Heart right ventricle (tissue), 16 donors: ENCODE results near the gene GRID1. TPM values are rescaled to one million over a fixed set of nuclear protein-coding genes. Genes with fewer than 3 reads are reported as not detected.
"Not testable (repeated sequence)": the region's sequence is repeated elsewhere in the genome, so short reads cannot be mapped to it uniquely, and the experiment has no call there.

Source experiments
- ATAC-seq, 8 donors: fragments of 200-7000 bp; cut with Tn5 transposase; one replicate each; pipeline ENCODE4 v1.9.1; 2020; ENCODE audit warnings: mild to moderate bottlenecking in 8 of 8, moderate library complexity in 8 of 8, moderate number of reproducible peaks in 1 of 8
- DNase-seq, 2 donors: peaks; one replicate each; pipeline ENCODE4 v3.0.0-alpha.2; 2020
- H3K27ac ChIP-seq, 10 donors: fragments of 200-600 bp; sonication (generic) in 2 of 10; one replicate each; pipeline versions ENCODE4 v1.5.0 to v1.8.0; 2020 to 2022; ENCODE audit warnings: mild to moderate bottlenecking in 3 of 10
- H3K27me3 ChIP-seq, 7 donors: fragments of 200-600 bp; one replicate each; pipeline ENCODE4 v1.8.0; 2021 to 2022; ENCODE audit warnings: mild to moderate bottlenecking in 2 of 7
- H3K36me3 ChIP-seq, 9 donors: fragments of 200-600 bp; sonication (generic) in 1 of 9; one replicate each; pipeline versions ENCODE4 v1.5.0 to v1.8.0; 2020 to 2022; ENCODE audit warnings: mild to moderate bottlenecking in 2 of 9
- H3K4me1 ChIP-seq, 9 donors: fragments of 200-600 bp; sonication (generic) in 1 of 9; one replicate each; pipeline versions ENCODE4 v1.5.0 to v1.8.0; 2020 to 2022; ENCODE audit warnings: mild to moderate bottlenecking in 4 of 9
- H3K4me3 ChIP-seq, 10 donors: fragments of 200-600 bp; sonication (generic) in 2 of 10; one replicate each; pipeline versions ENCODE4 v1.5.0 to v1.8.0; 2020 to 2022; ENCODE audit warnings: mild to moderate bottlenecking in 7 of 10, moderate library complexity in 2 of 10
- H3K9me3 ChIP-seq, 11 donors: fragments of 200-600 bp in 10 of 11; sonication (generic) in 2 of 11; one replicate each; pipeline versions ENCODE4 v1.5.0 to v1.8.0; 2013 to 2022; ENCODE audit warnings: mild to moderate bottlenecking in 2 of 11, control low read depth in 1 of 11, moderate library complexity in 1 of 11
- CTCF ChIP-seq, 9 donors: fragments of 200-600 bp; sonication (generic) in 2 of 9; IDR thresholded peaks; one replicate each; pipeline versions ENCODE4 v1.5.0 to v1.8.0; 2021 to 2022; ENCODE audit warnings: antibody characterized with exemption in 9 of 9, mild to moderate bottlenecking in 5 of 9, moderate library complexity in 1 of 9
- WGBS, 2 donors: extraction: QIAGEN DNeasy Blood & Tissue Kit; methylation state at CpG; one replicate each; pipeline ENCODE4 v1.1.7; 2013; ENCODE audit warnings: inconsistent platforms in 1 of 2; 5-methylcytosine and 5-hydroxymethylcytosine counted together
- intact Hi-C, 10 donors: fragments of 100-400 bp; cut with DNase I; formaldehyde crosslinking; loops; one replicate each; pipeline versions ENCODE4 v1.11.1 to v1.14.2; 2022
- polyA plus RNA-seq, 2 donors: library from polyadenylated mRNA; stranded (reverse); fragments of 200-250 nt; gene quantifications; one replicate each; pipeline ENCODE4 v1.2.3, GENCODE V29; 2013
- total RNA-seq, 10 donors: library from RNA; stranded (reverse); fragmentation: NEBNext Ultra II Directional in 3 of 10; extraction: Animal tissue kit (Norgen Biotek cat#: 25700) in 3 of 10; gene quantifications; one replicate each; pipeline versions ENCODE4 v1.2.1 to v1.2.4, GENCODE V29; 2021 to 2023
- donor health status: Arrhythmogenic right ventricular cardiomyopathy.
- donor health status: ischemic (EF 13 %, LVEDD 7.1; RV severe dilation, severe dysfunction).
- donor health status: healthy with polysubstance abuse.
- donor health status: DM: no; HTN: yes; CAD: no.
- donor health status: DM: no; HTN: no; CAD: no.
- donor health status: ischemic (EF 25% LVEDD 6.9; RV normal size, moderate dysfunction).
- donor health status: ischemic (EF 25% LVEDD 5.7; RV mildly dilated, moderate dysfunction).
- donor health status: healthy.
- donor health status: DM: yes; HTN: yes; CAD: no.
- donor health status: Ischemic cardiomyopathy.
- donor health status: ischemic (EF 35%, LVEDD 5.7; RV mildly dilated, moderate dysfunction).
- donor health status: nonischemic (EF 11% LVEDD 7.7; RV severe dilation, severe dysfunction).
- donor health status: DM: yes; HTN: yes; CAD: no.
- donor health status: PGD.
- donor health status: ischemic (EF 29% LVEDD 5.4; RV normal size, mild dysfunction).
- donor health status: nonischemic (EF 23%, LVEDD 6.1; RV moderate dilation, normal function).

Gene GRID1
- total and polyA plus RNA-seq, 12 donors, result 0.44 to 3.4 (median 1.5) TPM

- intact Hi-C loops, result no loop called here
- H3K36me3 ChIP-seq, result no peaks in the 10 kb centered on the region
- TF ChIP-seq CTCF (IDR thresholded peaks at IDR 0.05), result no peak
- H3K9me3 ChIP-seq, result peaks cover 0 to 11% (median 0%) of the 10 kb centered on the region in 11 donors
- no peaks in the 10 kb centered on the region for H3K27me3 ChIP-seq
- peaks cover 0 to 3% (median 0%) of the 10 kb centered on the region in 9 donors for H3K4me1 ChIP-seq
- H3K4me3 ChIP-seq, result no peak overlapping the region
- H3K27ac ChIP-seq, result no peak overlapping the region
- 26 to 30% methylated on average over 1 of the region's 1 CpG for WGBS, 2 donors
- ATAC-seq, result no peak
- no peak for DNase-seq
Observed at GRCh38 chr10:85936161-85936560, 430.4 kb downstream of the GRID1 start.

GRCh38 chr10:85934586-85934985, 432.0 kb downstream of the GRID1 start:
- Histone ChIP-seq H3K27me3 (no peaks in the 10 kb centered on the region), H3K27ac (no peak overlapping the region), H3K4me3 (no peak overlapping the region), H3K9me3 (peaks cover 0 to 9% (median 0%) of the 10 kb centered on the region in 11 donors), H3K36me3 (no peaks in the 10 kb centered on the region), H3K4me1 (peaks cover 0 to 11% (median 9%) of the 10 kb centered on the region in 9 donors)
- no peak for TF ChIP-seq CTCF (IDR thresholded peaks at IDR 0.05)
- DNase-seq (peak in 1 of 2 donors; percentile 27), ATAC-seq (peak in 1 of 8 donors; percentile 56)
- intact Hi-C loops, result no loop called here
- WGBS, 2 donors, result 72% methylated on average over 3 of the region's 3 CpGs

- H3K4me3 ChIP-seq, H3K36me3 ChIP-seq, intact Hi-C loops, DNase-seq, ATAC-seq, H3K9me3 ChIP-seq, H3K27me3 ChIP-seq: not testable (repeated sequence)
- 31 to 41% methylated on average over 7 of the region's 7 CpGs for WGBS, 2 donors
- peaks cover 0 to 29% (median 22%) of the 10 kb centered on the region in 9 donors for H3K4me1 ChIP-seq
- peak overlapping the region in 2 of 10 donors; percentile 47 to 58 for H3K27ac ChIP-seq
Observed at GRCh38 chr10:85929993-85930392, 436.6 kb downstream of the GRID1 start.

- H3K27me3 ChIP-seq, result no peaks in the 10 kb centered on the region
- peak; percentile 16 to 38 for DNase-seq
- peak overlapping the region in 2 of 10 donors; percentile 43 to 47 for H3K27ac ChIP-seq
- no peak overlapping the region for H3K4me3 ChIP-seq
- intact Hi-C loops, result no loop called here
- WGBS, 2 donors, result 44 to 46% methylated on average over 9 of the region's 9 CpGs
- H3K36me3 ChIP-seq, result no peaks in the 10 kb centered on the region
- H3K9me3 ChIP-seq, result no peaks in the 10 kb centered on the region
- ATAC-seq, result peak; percentile 19 to 75 (median 50)
- TF ChIP-seq CTCF (IDR thresholded peaks at IDR 0.05), result no peak
- peaks cover 0 to 29% (median 22%) of the 10 kb centered on the region in 9 donors for H3K4me1 ChIP-seq
Observed at GRCh38 chr10:85927952-85928665, 438.5 kb downstream of the GRID1 start.

- Histone ChIP-seq H3K4me3 (no peak overlapping the region), H3K27ac (no peak overlapping the region), H3K36me3 (no peaks in the 10 kb centered on the region), H3K27me3 (no peaks in the 10 kb centered on the region), H3K4me1 (peaks cover 0 to 30% (median 22%) of the 10 kb centered on the region in 9 donors), H3K9me3 (no peaks in the 10 kb centered on the region)
- intact Hi-C loops, result no loop called here
- TF ChIP-seq CTCF (IDR thresholded peaks at IDR 0.05), result no peak
- ATAC-seq, result no peak
- DNase-seq, result no peak
- WGBS, 2 donors, result 73 to 82% methylated on average over 3 of the region's 3 CpGs
Observed at GRCh38 chr10:85926986-85927385, 439.6 kb downstream of the GRID1 start.
